Right lung (tissue), 10 donors: ENCODE measurements around the gene CILP. TPM values are rescaled to one million over a fixed set of nuclear protein-coding genes. Genes with fewer than 3 reads are reported as not detected.
"Not testable (repeated sequence)": the region's sequence is repeated elsewhere in the genome, so short reads cannot be mapped to it uniquely, and the experiment has no call there.

ENCODE experiments used
- DNase-seq, 2 donors: peaks; one replicate each; pipeline ENCODE4 v3.0.0-alpha.2; 2013
- long read RNA-seq, 8 donors: transcript quantifications; one replicate each; lab custom pipeline, GENCODE V29; 2026
- polyA plus RNA-seq, 5 donors: library from polyadenylated mRNA; unstranded; fragments of 120-200 nt; gene quantifications; one replicate each; pipeline versions ENCODE4 v1.2.1 to v1.2.3, GENCODE V29; 2013; ENCODE audit warnings: inconsistent platforms in 1 of 5, low replicate concordance in 1 of 5; ENCODE audit not compliant: insufficient read length in 5 of 5, insufficient read depth in 1 of 5

The CILP gene, protein sequence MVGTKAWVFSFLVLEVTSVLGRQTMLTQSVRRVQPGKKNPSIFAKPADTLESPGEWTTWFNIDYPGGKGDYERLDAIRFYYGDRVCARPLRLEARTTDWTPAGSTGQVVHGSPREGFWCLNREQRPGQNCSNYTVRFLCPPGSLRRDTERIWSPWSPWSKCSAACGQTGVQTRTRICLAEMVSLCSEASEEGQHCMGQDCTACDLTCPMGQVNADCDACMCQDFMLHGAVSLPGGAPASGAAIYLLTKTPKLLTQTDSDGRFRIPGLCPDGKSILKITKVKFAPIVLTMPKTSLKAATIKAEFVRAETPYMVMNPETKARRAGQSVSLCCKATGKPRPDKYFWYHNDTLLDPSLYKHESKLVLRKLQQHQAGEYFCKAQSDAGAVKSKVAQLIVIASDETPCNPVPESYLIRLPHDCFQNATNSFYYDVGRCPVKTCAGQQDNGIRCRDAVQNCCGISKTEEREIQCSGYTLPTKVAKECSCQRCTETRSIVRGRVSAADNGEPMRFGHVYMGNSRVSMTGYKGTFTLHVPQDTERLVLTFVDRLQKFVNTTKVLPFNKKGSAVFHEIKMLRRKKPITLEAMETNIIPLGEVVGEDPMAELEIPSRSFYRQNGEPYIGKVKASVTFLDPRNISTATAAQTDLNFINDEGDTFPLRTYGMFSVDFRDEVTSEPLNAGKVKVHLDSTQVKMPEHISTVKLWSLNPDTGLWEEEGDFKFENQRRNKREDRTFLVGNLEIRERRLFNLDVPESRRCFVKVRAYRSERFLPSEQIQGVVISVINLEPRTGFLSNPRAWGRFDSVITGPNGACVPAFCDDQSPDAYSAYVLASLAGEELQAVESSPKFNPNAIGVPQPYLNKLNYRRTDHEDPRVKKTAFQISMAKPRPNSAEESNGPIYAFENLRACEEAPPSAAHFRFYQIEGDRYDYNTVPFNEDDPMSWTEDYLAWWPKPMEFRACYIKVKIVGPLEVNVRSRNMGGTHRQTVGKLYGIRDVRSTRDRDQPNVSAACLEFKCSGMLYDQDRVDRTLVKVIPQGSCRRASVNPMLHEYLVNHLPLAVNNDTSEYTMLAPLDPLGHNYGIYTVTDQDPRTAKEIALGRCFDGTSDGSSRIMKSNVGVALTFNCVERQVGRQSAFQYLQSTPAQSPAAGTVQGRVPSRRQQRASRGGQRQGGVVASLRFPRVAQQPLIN
- polyA plus RNA-seq, result 1 to 10 TPM; 1.3 to 2.8 (median 1.7) TPM
- long read RNA-seq, donor 1, result 0 reads
- long read RNA-seq, donor 2, result 0 reads
- long read RNA-seq, donor 3, result 0 reads
- long read RNA-seq, donor 4, full-length matches to known transcripts, result 1 of 1 reads
- long read RNA-seq, donor 4, partial matches to known transcripts, result 0 of 1 reads
- long read RNA-seq, donor 4, other reads (novel, unspliced or antisense), result 0 of 1 reads
- long read RNA-seq, donor 5, result 0 reads
- long read RNA-seq, donor 6, result 0 reads
- long read RNA-seq, donor 7, result 0 reads
- long read RNA-seq, donor 8, result 0 reads

DNA sequence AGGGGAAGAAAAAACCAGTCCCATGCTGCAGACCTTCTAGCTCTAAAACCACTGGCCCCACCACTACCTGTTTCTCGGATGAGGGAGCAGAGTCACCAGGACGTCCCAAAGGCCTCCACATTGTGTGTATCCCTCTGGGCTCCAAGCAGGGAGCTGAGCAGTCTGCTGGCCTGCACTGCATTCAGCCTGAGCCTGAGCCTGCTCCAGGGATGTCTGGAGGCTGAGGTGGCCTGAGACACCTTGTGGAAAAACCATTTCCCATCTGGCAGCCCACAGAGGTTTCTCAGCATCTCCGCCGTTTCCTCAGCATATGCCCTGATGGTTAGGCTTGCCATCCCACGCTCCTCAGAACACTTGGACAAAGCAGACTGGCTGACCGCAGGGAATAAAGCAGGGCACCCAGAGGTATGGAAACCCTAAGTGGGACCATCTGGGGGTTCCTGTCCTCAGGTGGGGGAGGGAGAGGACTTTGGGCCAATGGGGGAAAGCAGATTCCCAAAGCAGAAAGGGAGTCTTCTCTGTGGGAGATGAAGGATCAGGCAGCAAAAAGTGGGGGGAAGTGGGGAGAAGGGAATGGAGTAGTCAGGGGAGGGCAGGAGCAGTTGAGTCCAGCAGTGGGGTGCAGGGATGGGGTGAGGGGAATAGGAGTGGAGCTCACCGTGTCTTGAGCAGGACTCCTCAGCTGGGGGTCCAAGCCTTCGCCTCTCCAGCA is at the start of gene CILP:
TSS of gene CILP (minus strand) at position 704 of the 712 bp plus-strand sequence. CDS start 1,718 bp downstream, outside the sequence.
- DNase-seq, result no peak

DNA sequence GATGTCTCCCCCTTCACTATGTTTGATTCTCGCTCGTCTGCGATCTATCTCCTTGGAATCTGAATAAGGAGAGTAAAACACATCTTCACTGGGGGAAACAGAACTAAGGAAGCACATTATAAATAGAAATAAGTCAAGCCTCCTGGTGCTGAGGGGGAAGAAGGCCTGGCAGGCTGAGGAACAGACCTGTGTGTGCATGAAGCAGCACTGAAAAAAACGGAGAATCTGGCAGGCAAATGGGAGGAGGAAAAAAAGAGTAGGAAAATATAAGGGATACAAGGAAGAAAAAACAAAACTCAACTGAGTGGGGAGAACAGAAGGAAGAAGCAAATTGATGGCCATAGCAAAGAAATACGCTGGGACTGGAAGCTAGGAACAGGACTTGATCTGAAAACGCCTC is 49.7 kb upstream of the CILP start:
- no peak for DNase-seq

DNA sequence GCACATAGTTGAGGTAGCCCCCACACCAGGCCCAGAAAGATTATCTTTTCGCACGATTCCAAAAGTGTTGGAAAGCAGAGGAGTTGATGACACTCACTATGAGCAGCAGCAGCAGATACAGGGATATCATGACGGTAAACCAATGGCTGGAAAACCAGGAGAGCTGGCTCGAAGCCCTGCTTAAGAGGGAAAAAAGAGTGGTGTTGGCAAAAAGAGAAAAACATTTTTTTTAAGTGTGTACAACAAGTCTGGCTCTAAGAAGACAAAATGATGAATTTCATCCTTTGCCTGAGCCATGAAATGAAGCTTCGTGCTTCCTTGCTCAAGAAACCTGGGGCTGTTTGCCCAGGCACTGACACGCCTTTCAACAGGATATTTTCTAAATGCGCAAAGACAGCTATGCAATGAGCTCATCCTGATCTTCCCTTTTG is 48.1 kb upstream of the CILP start:
- DNase-seq, result no peak

DNA sequence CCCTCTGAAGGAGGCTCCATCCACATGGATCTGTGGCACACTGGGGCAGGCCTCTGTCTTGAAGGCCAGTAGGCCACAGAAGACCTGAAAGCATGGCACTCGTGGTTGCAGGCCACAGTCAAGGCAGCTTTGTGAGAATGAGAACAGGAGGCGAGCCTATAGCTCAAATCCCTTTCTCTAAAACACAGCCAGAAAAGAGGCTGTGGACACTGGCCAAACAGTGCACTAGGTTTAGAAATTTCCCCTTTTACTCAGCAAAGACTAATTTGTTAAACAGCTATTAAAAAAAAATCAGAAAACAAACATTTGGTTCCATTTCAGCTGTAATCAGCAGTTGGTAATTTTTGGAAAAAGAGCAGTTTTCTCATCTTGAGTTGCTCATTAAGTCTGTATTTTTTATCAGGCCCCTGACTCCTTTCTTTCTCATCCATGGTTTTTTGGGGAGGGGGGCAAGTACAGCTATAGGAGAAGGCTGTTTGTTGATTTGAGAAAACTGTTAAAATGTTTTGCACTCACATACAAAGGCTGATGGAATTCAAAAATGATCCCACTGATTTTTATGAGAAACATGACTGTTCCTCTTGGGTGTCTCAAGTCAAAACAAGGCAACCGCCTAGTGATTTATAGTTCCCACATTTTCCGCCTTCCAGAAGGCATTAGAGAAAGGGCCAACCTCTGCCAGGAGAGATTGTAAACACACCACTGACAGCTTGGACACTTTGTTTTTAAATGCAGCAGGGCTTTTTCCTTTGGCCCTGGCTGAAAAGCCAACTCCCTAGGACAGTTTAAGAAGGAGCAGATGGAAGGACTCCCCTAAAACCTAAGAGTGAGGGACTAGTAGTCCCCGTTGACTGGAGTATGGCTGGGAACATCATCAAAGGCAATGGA is 47.3 kb upstream of the CILP start:
- DNase-seq, result peak; percentile 78 to 84

DNA sequence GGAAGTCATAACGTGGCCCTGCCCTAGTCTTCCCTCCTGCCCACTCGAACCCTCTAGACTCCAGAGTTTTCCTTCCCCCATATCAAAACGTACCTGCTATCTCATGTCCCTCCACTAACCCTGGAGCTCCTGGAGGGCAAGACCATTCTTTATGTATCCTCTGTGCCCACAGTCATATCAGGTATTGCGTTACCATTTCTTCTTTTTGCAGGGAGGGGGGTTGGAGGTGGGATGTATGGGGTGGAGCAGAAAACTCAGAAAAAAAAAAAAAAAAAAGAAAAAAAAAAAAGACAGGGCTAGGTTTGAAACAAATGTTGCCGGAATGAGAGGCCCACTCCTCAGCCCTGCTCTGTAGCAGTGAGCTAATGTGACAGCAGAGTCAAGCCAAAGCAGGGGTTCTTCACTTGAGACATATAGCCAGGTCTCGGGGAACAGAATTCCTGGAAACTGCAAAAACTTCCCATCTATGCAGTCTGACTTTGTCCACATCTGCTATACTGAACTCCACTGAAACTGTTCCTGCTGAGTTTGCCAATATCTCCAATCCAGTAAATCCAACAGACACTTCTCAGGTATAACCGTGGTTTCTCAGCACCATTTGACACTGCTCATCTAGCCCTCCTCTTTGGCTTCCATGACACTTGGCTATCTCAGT is 44.3 kb upstream of the CILP start:
- no peak for DNase-seq

DNA sequence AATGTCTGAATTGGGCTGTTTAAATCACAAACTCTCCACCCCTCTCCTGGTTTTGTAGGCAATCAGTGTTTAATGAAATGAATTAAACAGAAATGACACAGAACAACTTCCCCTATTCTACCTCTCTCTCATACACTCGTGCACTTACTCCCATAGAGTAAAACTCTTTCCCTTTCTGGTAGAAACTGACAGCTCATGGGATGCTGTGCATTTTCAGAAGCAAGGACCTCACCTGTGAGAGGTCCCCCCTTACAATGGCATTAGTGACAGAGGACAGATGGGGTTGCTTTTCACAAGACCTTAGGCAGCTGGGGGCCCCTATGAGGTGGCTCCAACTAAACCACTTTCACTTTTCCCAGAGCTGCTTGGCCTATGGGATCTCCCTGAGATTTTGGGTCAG is 43.5 kb upstream of the CILP start:
- DNase-seq, result no peak

DNA sequence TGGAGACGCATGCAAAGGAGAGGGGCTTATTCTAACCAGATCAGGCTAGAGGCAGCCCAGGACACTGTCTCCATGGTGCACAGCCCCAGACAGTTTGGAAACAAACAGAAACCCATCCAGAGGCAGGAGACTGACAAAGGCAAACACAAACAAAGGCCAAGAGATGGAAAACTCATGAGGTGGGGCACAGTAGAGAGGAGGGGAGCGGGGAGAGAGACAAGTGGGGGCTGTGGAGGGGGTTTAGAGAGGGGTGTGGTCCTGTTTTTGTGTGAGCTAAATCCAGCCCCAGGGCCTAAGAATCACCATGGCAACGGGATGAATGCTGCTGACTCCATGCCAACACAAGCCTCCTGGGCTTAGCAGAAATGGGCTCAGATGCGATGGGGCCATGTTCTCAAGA is 43.1 kb upstream of the CILP start:
- no peak for DNase-seq

DNA sequence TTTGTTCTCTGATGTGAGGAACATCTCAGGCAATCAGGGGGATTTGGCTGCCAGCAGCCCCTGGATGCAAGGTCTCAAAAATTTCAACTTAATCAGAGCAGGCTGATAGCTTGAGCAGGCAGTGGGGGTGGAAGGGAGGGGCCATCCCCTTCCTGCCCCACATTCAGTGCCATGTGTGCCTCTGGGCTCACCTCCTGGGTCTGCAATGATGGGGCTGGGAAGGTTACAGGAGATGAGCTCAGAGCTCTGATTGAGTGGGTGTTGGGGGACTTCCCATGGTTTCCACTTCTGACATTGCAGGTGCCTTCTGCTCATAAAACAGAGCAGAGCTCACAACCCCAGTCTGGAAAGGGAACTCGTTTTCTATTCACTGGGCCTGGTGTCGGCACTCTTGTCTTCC is 38.4 kb upstream of the CILP start:
- no peak for DNase-seq

DNA sequence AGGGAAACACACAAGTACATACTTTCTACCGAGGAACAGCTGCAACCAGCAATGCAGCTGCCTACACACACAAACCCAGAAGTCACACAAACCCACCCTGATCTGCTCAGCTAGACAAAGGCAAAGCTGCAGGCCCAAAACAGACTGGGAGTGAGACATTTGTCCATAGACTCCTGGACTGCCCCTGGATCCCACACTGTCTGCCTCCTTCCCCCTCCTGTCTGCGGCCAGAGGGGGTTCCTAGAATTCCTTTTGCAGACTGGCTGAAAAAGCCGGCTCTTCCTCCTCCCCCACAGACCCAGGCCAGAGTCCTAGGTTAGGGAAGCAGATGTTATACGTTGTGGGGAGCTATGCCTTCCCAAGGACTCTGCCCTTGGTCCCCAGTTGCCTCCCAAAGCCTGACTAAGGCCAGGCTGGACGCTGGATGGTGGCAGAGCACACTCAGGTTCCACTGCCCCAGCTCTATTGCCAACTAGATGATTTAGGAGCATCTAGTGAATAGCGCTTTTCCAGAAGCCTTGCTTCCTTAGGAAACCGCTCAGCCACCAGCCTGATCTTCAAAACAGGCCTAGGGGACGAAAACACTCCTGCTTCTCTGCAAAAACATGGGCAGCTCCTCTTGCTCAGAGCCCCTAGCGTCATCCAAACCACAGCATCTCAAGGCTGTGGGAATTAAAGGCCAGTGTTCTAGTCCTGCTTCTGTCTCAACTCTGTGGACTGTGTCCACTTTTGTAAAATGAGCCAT is 37.4 kb upstream of the CILP start:
- no peak for DNase-seq

DNA sequence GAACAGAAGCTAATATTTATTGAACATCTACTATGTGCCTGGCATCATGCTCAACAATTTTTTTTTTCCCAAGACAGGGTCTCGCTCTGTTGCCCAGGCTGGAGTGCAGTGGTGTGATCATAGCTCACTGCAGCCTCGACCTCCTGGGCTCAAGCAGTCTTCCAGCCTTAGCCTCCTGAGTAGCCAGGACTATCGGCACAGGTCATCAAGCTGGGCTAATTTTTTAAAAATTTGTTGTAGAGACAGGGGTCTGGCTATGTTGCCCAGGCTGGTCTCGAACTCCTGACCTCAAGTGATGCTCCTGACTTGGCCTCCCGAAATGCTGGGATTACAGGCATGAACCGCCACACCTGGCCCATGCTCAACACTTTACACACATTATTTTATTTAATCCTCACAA is 35.7 kb upstream of the CILP start:
- DNase-seq, result no peak

DNA sequence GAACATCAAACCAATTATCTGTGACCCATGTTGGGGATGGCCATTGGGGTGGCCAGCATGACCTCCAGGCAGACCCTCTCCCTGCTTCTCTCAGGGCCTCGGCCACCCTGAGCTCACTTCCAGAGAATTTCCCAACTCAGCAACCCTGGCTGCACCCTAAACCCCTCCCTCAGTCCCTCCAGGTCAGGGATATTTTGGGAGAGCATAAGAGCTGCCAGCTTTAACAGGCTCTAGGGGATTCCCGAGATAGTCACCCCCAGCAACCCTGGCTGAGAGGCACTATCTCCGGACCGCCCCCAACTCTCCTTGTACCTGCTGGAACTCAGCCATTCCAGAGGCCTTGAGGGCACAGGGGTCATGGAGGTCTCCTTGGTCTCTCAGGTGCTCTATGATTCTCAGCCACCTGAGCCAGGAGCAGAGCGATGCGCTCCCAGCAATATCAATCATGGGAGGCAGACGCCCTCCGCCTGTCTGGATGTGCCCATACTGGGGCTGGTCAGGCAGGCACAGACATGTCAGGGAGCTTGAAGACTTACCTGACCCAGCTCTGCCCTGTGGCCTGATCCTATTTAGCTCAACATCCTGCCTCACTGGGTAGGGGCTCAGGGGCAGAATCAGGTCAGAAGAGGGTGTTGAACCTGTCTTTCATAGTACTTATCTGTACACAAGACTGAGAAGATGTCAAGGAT is 34.9 kb upstream of the CILP start:
- DNase-seq, result no peak

DNA sequence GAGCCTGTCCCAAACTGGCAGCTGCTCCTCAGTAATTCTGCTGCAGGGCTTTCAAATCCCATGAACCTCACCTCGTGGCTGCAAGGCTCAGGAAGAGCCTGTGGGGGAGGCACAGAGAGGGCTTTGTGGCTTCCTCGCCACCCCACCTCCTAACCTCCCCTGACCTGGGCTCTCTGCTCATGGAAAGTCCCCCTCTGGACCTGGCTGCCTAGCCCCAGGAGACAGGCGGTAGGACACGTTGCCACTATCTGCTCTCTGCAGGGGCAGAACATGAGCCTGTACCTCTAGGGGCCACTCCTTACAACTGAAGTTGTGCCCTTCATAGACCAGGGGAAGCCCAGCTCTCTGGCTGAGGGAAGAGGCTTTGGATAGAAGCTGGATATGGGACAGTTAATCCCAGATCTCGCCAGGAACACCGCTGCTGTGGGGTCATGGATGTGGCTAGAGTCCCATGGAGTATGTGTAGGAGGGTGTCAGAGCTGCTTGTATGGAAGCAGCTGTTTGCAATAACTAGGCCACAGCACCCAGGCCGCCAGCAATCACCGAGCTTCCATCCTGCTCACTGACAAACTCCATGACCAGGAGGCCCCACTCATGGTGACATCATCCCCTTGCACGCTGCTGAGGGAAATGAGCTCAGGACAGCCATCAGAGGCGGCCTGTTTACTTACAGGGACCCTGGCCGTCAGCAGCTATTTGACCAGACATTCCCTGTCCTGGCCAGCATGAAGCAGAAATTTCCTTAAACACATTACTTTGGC is 34.0 kb upstream of the CILP start:
- peak; percentile 61 to 63 for DNase-seq

DNA sequence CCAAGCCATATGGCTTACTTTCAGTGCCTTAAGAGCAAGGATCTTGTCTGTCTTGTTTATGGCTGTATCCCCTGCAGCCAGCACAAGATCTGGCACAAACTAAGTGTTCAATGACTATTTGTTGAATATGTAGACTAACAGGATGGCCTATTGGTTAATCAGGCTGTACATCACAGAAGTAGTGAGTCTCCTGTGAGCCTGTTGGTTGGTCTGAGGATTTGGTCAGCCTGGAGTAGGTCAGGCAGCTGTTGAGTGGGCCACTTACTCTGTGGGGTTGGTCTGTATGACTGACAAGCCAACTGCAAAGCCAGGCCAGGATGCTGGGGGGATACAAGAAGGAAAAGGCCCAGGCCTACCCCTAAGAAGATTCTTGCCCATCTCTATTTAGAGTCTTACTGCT is 33.4 kb upstream of the CILP start:
- no peak for DNase-seq

DNA sequence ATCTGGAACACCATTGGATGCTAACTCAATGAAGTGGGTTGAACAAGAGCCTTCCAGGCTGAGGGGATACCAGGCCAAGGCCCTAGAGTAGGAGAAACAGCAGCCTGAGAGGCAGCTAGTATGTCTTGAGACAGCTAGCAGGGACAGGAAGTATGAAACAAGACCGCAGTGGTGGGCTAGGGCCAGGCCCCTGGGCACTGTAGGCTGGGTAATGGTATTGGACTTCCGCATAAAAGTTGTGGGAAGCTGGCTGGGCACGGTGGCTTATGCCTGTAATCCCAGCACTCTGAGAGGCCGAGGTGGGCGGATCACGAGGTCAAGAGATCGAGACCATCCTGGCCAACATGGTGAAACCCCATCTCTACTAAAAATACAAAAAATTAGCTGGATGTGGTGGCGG is 25.2 kb upstream of the CILP start:
- DNase-seq, result not testable (repeated sequence)

DNA sequence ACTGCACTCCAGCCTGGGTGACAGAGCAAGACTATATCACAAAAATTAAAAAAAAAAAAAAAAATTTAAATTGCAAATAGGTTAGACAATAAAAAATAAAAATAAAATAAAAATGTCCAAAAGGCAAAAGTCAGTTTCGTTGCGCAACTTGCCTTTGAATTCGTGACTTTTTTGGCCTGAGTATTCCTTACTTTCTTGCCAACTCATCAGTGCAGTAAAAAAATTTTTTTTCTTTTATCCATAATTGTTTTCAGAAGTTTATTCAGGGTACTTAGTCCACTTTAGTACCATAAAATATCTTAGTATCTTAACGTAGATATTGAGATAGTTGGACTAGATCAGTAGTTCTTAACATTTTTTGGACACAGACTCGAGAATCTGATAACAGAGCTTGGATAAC is 22.4 kb upstream of the CILP start:
- DNase-seq, result no peak

DNA sequence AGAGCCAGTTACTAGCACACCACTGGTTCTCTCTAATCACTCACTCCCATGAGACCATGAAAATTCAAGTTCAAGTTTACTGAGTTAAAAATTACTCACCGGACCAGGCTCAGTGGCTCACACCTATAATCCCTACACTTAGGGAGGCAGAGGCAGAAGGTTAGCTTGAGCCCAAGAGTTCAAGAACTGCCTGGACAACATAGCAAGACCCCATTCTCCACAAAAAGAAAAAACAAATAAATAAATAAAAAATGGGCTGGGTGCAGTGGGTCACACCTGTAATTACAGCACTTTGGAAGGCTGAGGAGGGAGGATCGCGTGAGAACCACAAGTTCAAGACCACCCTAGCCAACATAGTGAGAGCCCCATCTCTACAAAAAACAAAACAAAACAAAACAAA is 21.2 kb upstream of the CILP start:
- no peak for DNase-seq

DNA sequence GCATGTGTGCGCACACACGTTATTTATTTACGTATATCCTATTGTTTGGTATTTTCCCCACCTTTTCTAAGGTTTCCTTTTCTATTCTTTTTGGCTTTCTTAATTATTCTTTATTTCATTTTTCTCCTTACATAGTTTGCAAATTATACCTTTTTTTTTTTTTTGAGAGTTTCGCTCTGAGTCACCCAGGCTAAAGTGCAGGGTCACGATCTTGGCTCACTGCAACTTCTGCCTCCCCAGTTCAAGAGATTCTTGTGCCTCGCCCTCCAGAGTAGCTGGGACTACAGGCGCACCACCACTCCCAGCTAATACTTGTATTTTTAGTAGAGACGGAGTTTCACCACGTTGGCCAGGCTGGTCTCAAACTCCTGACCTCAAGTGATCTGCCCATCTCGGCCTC is 20.0 kb upstream of the CILP start:
- no peak for DNase-seq
